ENCODE measurements around the gene MAPK11.

MAPK11 gene

GRCh38 chr22:50259302-50259701, 10.9 kb downstream of the MAPK11 start:
- no peak for DNase-seq

GRCh38 chr22:50258361-50259292, 11.6 kb downstream of the MAPK11 start:
- no peak for DNase-seq

GRCh38 chr22:50257451-50258360, 12.5 kb downstream of the MAPK11 start:
- no peak for DNase-seq

- no peak for DNase-seq
Measured at GRCh38 chr22:50257041-50257440, 13.1 kb downstream of the MAPK11 start.

- DNase-seq, result no peak
Measured at GRCh38 chr22:50256258-50256862, 13.8 kb downstream of the MAPK11 start.

GRCh38 chr22:50255607-50256006, 14.6 kb downstream of the MAPK11 start:
- DNase-seq, result no peak

- no peak for DNase-seq
Measured at GRCh38 chr22:50255099-50255498, 15.1 kb downstream of the MAPK11 start.

GRCh38 chr22:50253941-50254340, 16.2 kb downstream of the MAPK11 start:
- no peak for DNase-seq

GRCh38 chr22:50253046-50253915, 16.9 kb downstream of the MAPK11 start:
- no peak for DNase-seq

- DNase-seq, result no peak
Measured at GRCh38 chr22:50252082-50253045, 17.8 kb downstream of the MAPK11 start.

- DNase-seq, result no peak
Measured at GRCh38 chr22:50251477-50252081, 18.6 kb downstream of the MAPK11 start.

- DNase-seq, result no peak
Measured at GRCh38 chr22:50250555-50251476, 19.4 kb downstream of the MAPK11 start, which contains the start of gene HDAC10. Gene HDAC10 (minus strand): TSS chr22:50251265. CDS start chr22:50251032, 233 bp downstream.

- no peak for DNase-seq
Measured at GRCh38 chr22:50250249-50250554, 20.0 kb downstream of the MAPK11 start.

- DNase-seq, result no peak
Measured at GRCh38 chr22:50249341-50250248, 20.6 kb downstream of the MAPK11 start.

GRCh38 chr22:50248196-50249081, 21.7 kb downstream of the MAPK11 start:
- DNase-seq, result no peak

GRCh38 chr22:50247748-50248147, 22.4 kb downstream of the MAPK11 start:
- no peak for DNase-seq
